GM12865 (cell line): Measurements from ENCODE around the gene VAC14.

Source experiments
- DNase-seq: peaks from one replicate; pipeline ENCODE4 v3.0.0; 2010; ENCODE audit warnings: low read depth
- H3K4me3 ChIP-seq: 2 replicates; pipeline ENCODE4 v1.5.1; 2011; ENCODE audit warnings: mild to moderate bottlenecking, low read depth, low read length, control low read depth
- TF ChIP-seq, protein P1 (sequence below): IDR thresholded peaks from 2 replicates; pipeline ENCODE4 v1.5.1; 2011; ENCODE audit warnings: low read length, control low read depth, low read depth, inconsistent platforms; ENCODE audit not compliant: insufficient read depth; ENCODE audit errors: missing control alignments

The VAC14 gene

DNA sequence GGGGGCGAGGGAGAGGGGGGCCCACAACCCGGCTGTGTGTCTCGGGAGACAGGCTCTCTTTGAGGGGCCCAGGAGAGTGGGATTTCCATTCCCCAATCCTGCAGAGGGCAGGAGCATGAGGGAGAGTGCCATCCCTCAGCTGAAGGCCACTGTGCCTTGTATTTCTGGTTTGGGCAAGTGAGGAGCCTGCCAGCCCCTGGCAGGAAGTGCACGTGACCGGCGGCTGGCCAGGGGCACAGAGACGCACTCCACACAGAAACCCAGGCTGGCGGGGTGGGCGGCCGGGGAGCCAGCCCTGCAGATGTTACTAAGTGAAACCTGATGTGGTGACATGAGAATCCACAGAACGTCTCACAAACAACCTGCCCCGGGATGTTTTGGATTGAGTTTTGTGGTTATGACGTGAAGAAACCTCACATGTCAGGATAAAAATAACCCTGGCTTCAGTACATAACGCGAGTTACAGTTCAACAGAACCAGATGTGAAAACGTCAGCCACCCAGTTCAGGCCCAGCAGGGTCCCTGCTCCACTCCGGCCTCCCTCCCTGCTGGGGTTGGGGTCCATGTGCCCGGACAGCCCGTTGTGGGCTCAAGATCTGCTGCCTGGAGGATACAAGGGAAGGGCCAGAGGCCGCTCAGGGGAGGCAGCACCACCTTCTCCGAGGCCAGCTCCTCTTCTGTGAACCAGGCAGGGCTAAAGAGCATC is 63.4 kb downstream of the VAC14 start:
- DNase-seq, result peak; percentile 95
- TF ChIP-seq, protein P1, sequence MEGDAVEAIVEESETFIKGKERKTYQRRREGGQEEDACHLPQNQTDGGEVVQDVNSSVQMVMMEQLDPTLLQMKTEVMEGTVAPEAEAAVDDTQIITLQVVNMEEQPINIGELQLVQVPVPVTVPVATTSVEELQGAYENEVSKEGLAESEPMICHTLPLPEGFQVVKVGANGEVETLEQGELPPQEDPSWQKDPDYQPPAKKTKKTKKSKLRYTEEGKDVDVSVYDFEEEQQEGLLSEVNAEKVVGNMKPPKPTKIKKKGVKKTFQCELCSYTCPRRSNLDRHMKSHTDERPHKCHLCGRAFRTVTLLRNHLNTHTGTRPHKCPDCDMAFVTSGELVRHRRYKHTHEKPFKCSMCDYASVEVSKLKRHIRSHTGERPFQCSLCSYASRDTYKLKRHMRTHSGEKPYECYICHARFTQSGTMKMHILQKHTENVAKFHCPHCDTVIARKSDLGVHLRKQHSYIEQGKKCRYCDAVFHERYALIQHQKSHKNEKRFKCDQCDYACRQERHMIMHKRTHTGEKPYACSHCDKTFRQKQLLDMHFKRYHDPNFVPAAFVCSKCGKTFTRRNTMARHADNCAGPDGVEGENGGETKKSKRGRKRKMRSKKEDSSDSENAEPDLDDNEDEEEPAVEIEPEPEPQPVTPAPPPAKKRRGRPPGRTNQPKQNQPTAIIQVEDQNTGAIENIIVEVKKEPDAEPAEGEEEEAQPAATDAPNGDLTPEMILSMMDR, result no peak
- peak overlapping the region; percentile 27 for H3K4me3 ChIP-seq

- no peak overlapping the region for H3K4me3 ChIP-seq
- TF ChIP-seq, protein P1, result no peak
- peak; percentile 26 for DNase-seq
These were observed 64.2 kb downstream of the VAC14 start for GRCh38 chr16:70736465-70737376.

- TF ChIP-seq, protein P1, result no peak
- no peak for DNase-seq
- no peak overlapping the region for H3K4me3 ChIP-seq
These were observed 65.6 kb downstream of the VAC14 start for GRCh38 chr16:70735141-70735979.

DNA sequence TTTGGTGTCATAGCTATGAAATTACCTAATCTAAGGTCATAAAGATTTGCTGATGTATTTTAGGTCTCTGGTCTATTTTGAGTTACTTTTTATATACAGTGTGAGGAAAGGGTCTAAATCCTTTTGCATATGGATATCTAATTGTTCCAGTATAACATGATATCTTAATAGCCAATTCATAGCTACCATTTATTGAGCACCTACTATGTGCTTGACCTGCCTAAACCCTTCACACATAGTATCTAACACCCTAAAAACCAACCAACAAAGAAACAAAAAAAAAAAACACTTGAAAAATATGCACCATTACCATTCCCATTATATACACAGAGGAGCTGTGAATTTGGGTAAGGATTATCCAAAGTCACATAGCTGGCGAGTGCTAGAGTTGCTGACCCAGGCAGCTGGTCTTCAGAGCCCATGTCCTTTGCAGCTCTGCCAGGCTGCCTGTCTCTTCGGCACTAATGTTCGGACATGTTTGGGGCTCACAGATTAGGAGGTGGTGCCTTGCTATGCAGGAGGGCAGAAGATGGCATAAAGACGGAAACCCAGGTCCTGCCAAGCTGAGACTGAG is 66.3 kb downstream of the VAC14 start:
- TF ChIP-seq, protein P1, result no peak
- DNase-seq, result no peak
- no peak overlapping the region for H3K4me3 ChIP-seq

DNA sequence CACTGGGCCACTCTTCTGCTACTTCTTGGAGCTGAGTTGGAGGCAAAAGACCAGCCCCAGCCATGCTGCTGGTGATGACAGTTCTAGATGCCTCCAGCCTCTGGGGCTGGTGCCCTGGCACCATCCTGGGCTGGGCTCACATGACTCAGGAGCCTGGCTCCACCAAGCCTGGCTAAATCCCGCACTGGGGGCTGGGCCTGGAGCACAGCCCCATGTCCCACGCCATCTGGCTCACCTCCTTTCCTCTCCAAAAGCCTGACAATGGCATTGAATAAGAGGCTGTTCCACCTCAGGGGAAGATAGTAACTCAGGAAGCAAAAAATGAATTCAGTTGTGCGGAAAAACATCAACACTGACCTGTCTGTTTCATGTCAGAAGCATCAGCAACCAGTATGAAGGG is 70.0 kb downstream of the VAC14 start:
- no peak for DNase-seq
- TF ChIP-seq, protein P1, result no peak

DNA sequence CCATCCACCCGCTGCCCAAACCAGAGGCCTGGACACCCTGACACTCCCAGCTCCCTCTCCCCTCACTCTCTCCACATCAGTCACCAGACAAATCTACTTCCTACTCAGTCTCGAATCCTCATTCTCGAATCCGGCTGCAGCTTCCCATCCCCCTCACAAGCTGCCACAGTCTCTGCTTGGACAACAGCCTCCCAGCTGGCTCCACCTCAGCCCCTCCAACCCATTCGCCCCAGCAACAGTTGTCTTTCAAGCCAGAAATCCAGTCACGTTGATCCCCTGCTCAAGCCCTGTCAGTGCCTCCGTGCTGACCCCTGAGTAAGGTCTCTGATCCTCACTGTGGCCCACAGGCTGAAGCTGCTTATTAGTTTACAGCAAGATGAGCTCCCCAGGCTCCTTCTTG is 70.9 kb downstream of the VAC14 start:
- H3K4me3 ChIP-seq, result no peak overlapping the region
- DNase-seq, result no peak
- TF ChIP-seq, protein P1, result no peak

More for the DNA sequence above, 70.0 kb downstream of the VAC14 start:
- H3K4me3 ChIP-seq, result no peak overlapping the region
